MM.1S (cell line): Measurements from ENCODE around the gene RAMP3.

Source experiments
- EZH2 ChIP-seq: fragments of 300-600 bp; sonication (generic); optimal IDR thresholded peaks from 2 replicates; pipeline ENCODE3; 2017; ENCODE audit warnings: low read depth, mild to moderate bottlenecking, antibody characterized with exemption, low read length, mixed read lengths
- EZH2phosphoT487 ChIP-seq: fragments of 300-600 bp; sonication (generic); IDR thresholded peaks from 2 replicates; pipeline ENCODE4 v1.6.1; 2018; ENCODE audit warnings: antibody characterized with exemption, low read length
- TF ChIP-seq, protein P1 (sequence below): fragments of 300-600 bp; sonication (generic); IDR thresholded peaks from 2 replicates; pipeline ENCODE4 v1.5.1; 2016; ENCODE audit warnings: antibody characterized with exemption, low read length, mixed read lengths

- TF ChIP-seq, protein P1, sequence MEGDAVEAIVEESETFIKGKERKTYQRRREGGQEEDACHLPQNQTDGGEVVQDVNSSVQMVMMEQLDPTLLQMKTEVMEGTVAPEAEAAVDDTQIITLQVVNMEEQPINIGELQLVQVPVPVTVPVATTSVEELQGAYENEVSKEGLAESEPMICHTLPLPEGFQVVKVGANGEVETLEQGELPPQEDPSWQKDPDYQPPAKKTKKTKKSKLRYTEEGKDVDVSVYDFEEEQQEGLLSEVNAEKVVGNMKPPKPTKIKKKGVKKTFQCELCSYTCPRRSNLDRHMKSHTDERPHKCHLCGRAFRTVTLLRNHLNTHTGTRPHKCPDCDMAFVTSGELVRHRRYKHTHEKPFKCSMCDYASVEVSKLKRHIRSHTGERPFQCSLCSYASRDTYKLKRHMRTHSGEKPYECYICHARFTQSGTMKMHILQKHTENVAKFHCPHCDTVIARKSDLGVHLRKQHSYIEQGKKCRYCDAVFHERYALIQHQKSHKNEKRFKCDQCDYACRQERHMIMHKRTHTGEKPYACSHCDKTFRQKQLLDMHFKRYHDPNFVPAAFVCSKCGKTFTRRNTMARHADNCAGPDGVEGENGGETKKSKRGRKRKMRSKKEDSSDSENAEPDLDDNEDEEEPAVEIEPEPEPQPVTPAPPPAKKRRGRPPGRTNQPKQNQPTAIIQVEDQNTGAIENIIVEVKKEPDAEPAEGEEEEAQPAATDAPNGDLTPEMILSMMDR, result no peak
- TF ChIP-seq EZH2 (no peak), EZH2phosphoT487 (no peak)
Measured at GRCh38 chr7:45185864-45186250, 28.3 kb downstream of the RAMP3 start.
